K562 (cell line): Measurements from ENCODE around the gene AEN. TPM values are rescaled to one million over a fixed set of nuclear protein-coding genes. Genes with fewer than 3 reads are reported as not detected.

Source experiments
- ARID1B ChIP-seq: fragments of 450-650 bp; IDR thresholded peaks from 2 replicates; pipeline ENCODE4 v1.6.1; 2016; ENCODE audit warnings: antibody characterized with exemption, mild to moderate bottlenecking, inconsistent platforms
- ATF1 ChIP-seq, 2 experiments: fragments of 450-650 bp in 1 of 2; IDR thresholded peaks; 2 replicates each; pipeline ENCODE4 v1.6.1; 2016; ENCODE audit warnings: missing compliant biosample characterization in 1 of 2, missing genetic modification characterization in 1 of 2
- CBFB ChIP-seq: sonication (generic); formaldehyde crosslinking; IDR thresholded peaks from 2 replicates; pipeline ENCODE4 v1.4.0; 2020; ENCODE audit warnings: mild to moderate bottlenecking, missing genetic modification reagents
- CREM ChIP-seq: IDR thresholded peaks from 2 replicates; pipeline ENCODE4 v1.6.1; 2014; ENCODE audit warnings: antibody characterized with exemption, low read depth
- ETV6 ChIP-seq, 3 experiments: fragments of 150-350 bp in 1 of 3; sonication (generic) in 1 of 3; formaldehyde crosslinking in 1 of 3; IDR thresholded peaks; 2 replicates each; pipeline versions ENCODE4 v1.6.1 to v1.8.0; 2014 to 2022; ENCODE audit warnings: borderline replicate concordance in 2 of 3, low read depth in 2 of 3, antibody characterized with exemption in 1 of 3, low read length in 1 of 3, mild to moderate bottlenecking in 1 of 3, missing genetic modification reagents in 1 of 3
- FOXK2 ChIP-seq, 2 experiments: fragments of 450-650 bp; IDR thresholded peaks in 1 of 2; conservative IDR thresholded peaks in 1 of 2; 2 replicates each; pipeline ENCODE4 v1.6.1; 2016; ENCODE audit warnings: low read depth in 2 of 2, mild to moderate bottlenecking in 1 of 2
- MAFK ChIP-seq: IDR thresholded peaks from 2 replicates; pipeline ENCODE4 v1.6.1; 2011; ENCODE audit warnings: low read length, improper control_type of control experiment
- MIER1 ChIP-seq: fragments of 450-650 bp; IDR thresholded peaks from 2 replicates; pipeline ENCODE4 v1.6.1; 2016; ENCODE audit warnings: antibody characterized with exemption, mild to moderate bottlenecking, low read depth
- MNT ChIP-seq, 2 experiments: fragments of 450-650 bp; conservative IDR thresholded peaks; 2 replicates each; pipeline ENCODE4 v1.6.1; 2017; ENCODE audit warnings: mild to moderate bottlenecking in 2 of 2, moderate library complexity in 2 of 2
- PBX2 ChIP-seq, 2 experiments: IDR thresholded peaks in 1 of 2; conservative IDR thresholded peaks in 1 of 2; 2 replicates each; pipeline ENCODE4 v1.6.1; 2016; ENCODE audit warnings: low read depth in 2 of 2, mild to moderate bottlenecking in 1 of 2, missing compliant biosample characterization in 1 of 2, missing genetic modification characterization in 1 of 2, moderate library complexity in 1 of 2
- SMARCE1 ChIP-seq: fragments of 450-650 bp; IDR thresholded peaks from 2 replicates; pipeline ENCODE4 v1.7.1; 2016; ENCODE audit warnings: mild to moderate bottlenecking
- TCFL5 ChIP-seq: fragments of 250-450 bp; sonication (Bioruptor Pico); conservative IDR thresholded peaks from 2 replicates; pipeline ENCODE4 v1.6.1; 2021; ENCODE audit warnings: mild to moderate bottlenecking, moderate library complexity, matching md5 sums
- ZBTB11 ChIP-seq, 3 experiments: fragments of 200-800 bp in 1 of 3; fragments of 250-450 bp in 1 of 3; fragments of 450-650 bp in 1 of 3; sonication (Bioruptor Pico) in 1 of 3; sonication (Bioruptor generic) in 1 of 3; formaldehyde crosslinking in 1 of 3; IDR thresholded peaks; 2 replicates each; pipeline versions ENCODE4 v1.6.1 to v1.8.0; 2016 to 2022; ENCODE audit warnings: mild to moderate bottlenecking in 2 of 3, missing genetic modification characterization in 2 of 3, missing compliant biosample characterization in 1 of 3, moderate library complexity in 1 of 3
- ZFP91 ChIP-seq: sonication (generic); formaldehyde crosslinking; IDR thresholded peaks from 2 replicates; pipeline ENCODE4 v1.8.0; 2022; ENCODE audit warnings: mild to moderate bottlenecking, missing genetic modification reagents
- ZNF436 ChIP-seq: fragments of 250-450, 450-650 bp; sonication (Bioruptor Pico); formaldehyde crosslinking; IDR thresholded peaks from 2 replicates; pipeline ENCODE4 v1.7.0; 2020; ENCODE audit warnings: mild to moderate bottlenecking
- polyA plus RNA-seq, 8 experiments: library from polyadenylated mRNA; depleted of rRNA in 4 of 8; stranded (reverse) in 5 of 8; unstranded in 3 of 8; fragments of >200 nt; fragmentation: Nextera tagmentation in 2 of 8; fragmentation: Illumina TruSeq in 1 of 8; extraction: Ambion mirVana in 2 of 8; extraction: Trizol in 1 of 8; gene quantifications; 2 replicates each; pipeline versions ENCODE4 v1.2.1 to v1.2.3, GENCODE V29; 2011 to 2014; ENCODE audit warnings: inconsistent platforms in 1 of 8, missing spikeins in 1 of 8
- total RNA-seq, 7 experiments: library from RNA; depleted of rRNA in 6 of 7; stranded (reverse); fragments of >200 nt in 6 of 7; fragmentation: Illumina TruSeq in 2 of 7; extraction: Trizol in 2 of 7; gene quantifications; 2 replicates each; pipeline versions ENCODE4 v1.2.1 to v1.2.3, GENCODE V29; 2011 to 2021; ENCODE audit warnings: low replicate concordance in 1 of 7

AEN gene
- total and polyA plus RNA-seq, 9 of the 15 experiments (the other 6 are each of a cell fraction or from before 2014, with no cell fraction given) = 9.0 to 51.0 (median 32.8) TPM

GRCh38 chr15:88621789-88622604, 857 bp downstream of the AEN start (continued):
- TF ChIP-seq PBX2 (CRISPR knock-in tag; IDR thresholded peaks at IDR 0.05; ENCODE audit: low read depth) = no peak
- 0 out of 2 replicates have a peak, but pooled peaks have one; percentile 7 for TF ChIP-seq PBX2 (tag; conservative IDR thresholded peaks at IDR 0.05; ENCODE audit: low read depth)
- TF ChIP-seq CBFB (CRISPR knock-in tag) = no peak
- TF ChIP-seq MAFK = peak; percentile 78
- TF ChIP-seq ZNF436 (CRISPR knock-in tag) = no peak
- TF ChIP-seq SMARCE1 = 0 out of 2 replicates have a peak, but pooled peaks have one; percentile 9
- TF ChIP-seq CREM = 0 out of 2 replicates have a peak, but pooled peaks have one; percentile 59
- no peak for TF ChIP-seq ARID1B
- no peak for TF ChIP-seq ZFP91 (CRISPR knock-in tag)
- TF ChIP-seq ETV6 (IDR thresholded peaks at IDR 0.05; ENCODE audit: borderline replicate concordance in 1 of 2, low read depth in 2 of 2, low read length in 1 of 2) = no peak
- TF ChIP-seq ETV6 (CRISPR knock-in tag; IDR thresholded peaks at IDR 0.05; ENCODE audit: borderline replicate concordance) = no peak
- TF ChIP-seq MNT (conservative IDR thresholded peaks at IDR 0.05) = peak; percentile 24 to 66; a peak in 3 of 4 replicates
- TF ChIP-seq MIER1 = no peak
- peak in 1 of 3 experiments; percentile 31; a peak in 1 of 6 replicates for TF ChIP-seq ZBTB11 (CRISPR knock-in tag; IDR thresholded peaks at IDR 0.05)
- TF ChIP-seq FOXK2 (conservative IDR thresholded peaks at IDR 0.05 in 1 of 2, IDR thresholded peaks at IDR 0.05 in 1 of 2; ENCODE audit: low read depth in 2 of 2) = peak; percentile 29 to 51; a peak in 2 of 4 replicates
- TF ChIP-seq ATF1 (CRISPR knock-in tag; IDR thresholded peaks at IDR 0.05) = no peak
- peak; percentile 36 for TF ChIP-seq ATF1 (tag; IDR thresholded peaks at IDR 0.05)
- no peak for TF ChIP-seq TCFL5 (CRISPR knock-in tag)
